GM06990 (cell line): ENCODE measurements around the gene EVI5L.

ENCODE experiments used
- DNase-seq: peaks from one replicate; pipeline ENCODE4 v3.0.0-alpha.2; 2011; ENCODE audit not compliant: insufficient read length; ENCODE audit errors: extremely low read depth
- H3K27me3 ChIP-seq: replicated peaks from 2 replicates; pipeline ENCODE4 v1.6.0; 2011; ENCODE audit warnings: low read length; ENCODE audit not compliant: control insufficient read depth, insufficient read depth
- H3K36me3 ChIP-seq: 2 replicates; pipeline ENCODE4 v1.5.1; 2011; ENCODE audit warnings: low read length; ENCODE audit not compliant: control insufficient read depth, insufficient read depth
- H3K4me3 ChIP-seq: replicated peaks from 2 replicates; pipeline ENCODE4 v1.5.1; 2011; ENCODE audit warnings: low read depth, mild to moderate bottlenecking, control low read depth, low read length
- TF ChIP-seq, protein P1 (sequence below): IDR thresholded peaks from 2 replicates; pipeline ENCODE4 v1.5.1; 2011; ENCODE audit warnings: low read length, control low read depth, mild to moderate bottlenecking, inconsistent platforms; ENCODE audit not compliant: insufficient read depth, poor library complexity, severe bottlenecking

The EVI5L gene

DNA sequence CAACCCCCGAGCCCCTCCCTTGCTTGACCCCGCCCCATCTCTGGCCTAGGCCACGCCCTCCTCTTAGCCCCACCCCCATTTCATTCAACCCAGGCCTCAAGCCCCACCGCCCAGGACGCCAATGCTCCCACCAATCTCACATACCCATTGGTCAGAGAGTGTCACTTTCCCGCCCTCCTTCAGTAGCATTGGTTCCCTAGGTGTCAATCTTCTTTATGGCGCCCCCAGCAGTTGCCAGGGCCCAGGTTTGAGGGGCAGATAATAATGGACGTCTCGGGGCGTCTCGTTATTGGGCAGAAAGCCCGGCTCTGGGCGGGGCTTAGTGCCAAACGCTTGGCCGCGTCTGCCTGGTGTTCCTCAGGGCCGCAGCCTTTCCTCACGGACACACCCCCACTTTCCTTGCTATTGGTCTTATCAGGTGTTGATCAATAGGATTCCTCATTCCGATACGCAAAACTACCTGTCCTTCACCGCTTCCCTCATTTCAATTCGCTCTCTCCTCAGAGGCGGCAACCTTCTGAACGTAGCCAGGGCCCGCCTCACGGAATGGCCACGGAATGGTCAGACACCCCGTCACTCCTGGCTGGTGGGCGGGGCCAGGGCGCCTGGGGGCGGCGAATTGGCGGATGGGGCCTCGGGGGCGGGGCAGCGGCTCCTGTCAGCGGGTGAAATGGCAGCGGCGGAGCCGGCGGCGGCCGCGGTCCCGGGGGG is at the start of gene EVI5L:
Gene EVI5L (plus strand): TSS at position 658 of the 711 bp plus-strand sequence. CDS start 16,325 bp downstream, outside the sequence.
- H3K36me3 ChIP-seq = no peaks in the 10 kb centered on the region

DNA sequence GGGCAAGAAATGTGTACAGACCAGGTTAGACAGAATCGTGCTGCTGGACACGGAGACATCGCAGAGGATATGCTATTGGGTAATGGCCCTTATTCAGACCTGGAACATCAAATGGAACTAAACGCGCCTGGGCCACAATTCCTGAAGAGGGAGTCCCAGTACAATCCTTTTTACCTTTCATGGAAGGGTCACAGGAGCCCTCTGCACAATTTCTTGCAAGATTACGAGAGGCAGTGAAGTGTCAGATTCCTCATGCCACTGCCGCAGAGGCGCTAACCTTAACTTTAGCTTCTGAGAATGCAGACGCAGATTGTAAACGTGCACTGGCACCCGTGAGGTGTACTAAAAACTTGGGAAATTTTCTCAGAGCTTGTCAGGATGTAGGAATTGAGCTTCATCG is 48.9 kb upstream of the EVI5L start:
- TF ChIP-seq, protein P1, sequence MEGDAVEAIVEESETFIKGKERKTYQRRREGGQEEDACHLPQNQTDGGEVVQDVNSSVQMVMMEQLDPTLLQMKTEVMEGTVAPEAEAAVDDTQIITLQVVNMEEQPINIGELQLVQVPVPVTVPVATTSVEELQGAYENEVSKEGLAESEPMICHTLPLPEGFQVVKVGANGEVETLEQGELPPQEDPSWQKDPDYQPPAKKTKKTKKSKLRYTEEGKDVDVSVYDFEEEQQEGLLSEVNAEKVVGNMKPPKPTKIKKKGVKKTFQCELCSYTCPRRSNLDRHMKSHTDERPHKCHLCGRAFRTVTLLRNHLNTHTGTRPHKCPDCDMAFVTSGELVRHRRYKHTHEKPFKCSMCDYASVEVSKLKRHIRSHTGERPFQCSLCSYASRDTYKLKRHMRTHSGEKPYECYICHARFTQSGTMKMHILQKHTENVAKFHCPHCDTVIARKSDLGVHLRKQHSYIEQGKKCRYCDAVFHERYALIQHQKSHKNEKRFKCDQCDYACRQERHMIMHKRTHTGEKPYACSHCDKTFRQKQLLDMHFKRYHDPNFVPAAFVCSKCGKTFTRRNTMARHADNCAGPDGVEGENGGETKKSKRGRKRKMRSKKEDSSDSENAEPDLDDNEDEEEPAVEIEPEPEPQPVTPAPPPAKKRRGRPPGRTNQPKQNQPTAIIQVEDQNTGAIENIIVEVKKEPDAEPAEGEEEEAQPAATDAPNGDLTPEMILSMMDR = no peak
- H3K4me3 ChIP-seq = no peak overlapping the region
- no peaks in the 10 kb centered on the region for H3K27me3 ChIP-seq
- no peaks in the 10 kb centered on the region for H3K36me3 ChIP-seq
- DNase-seq = no peak

More for the DNA sequence above, at the start of gene EVI5L:
- no peaks in the 10 kb centered on the region for H3K27me3 ChIP-seq
- peak within 1 kb of the TSS; percentile 81 for H3K4me3 ChIP-seq
- DNase-seq = peak; percentile 97
- TF ChIP-seq, protein P1 = peak; percentile 4

DNA sequence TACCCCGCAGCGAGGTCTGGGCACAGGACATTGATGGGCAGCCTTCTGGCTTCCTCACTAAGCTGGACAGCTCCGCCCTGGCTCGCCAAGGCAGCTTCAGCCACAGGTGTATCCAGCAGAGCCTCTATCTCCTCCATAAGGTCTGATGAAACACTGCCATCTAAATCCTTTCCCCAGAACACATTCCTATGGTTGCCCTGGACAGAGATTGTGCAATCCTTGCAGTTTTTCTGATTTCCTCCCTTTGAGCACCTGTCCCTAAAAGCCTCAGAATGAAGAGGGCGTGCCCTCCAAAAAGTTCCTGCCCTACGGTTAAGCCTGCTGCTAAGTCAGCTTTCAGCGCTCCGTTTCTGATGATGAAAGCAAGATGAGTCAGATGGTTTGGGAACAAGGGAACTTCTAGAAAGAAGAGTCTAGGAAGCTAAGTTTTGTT is 46.0 kb upstream of the EVI5L start:
- Histone ChIP-seq H3K36me3 (no peaks in the 10 kb centered on the region), H3K27me3 (no peaks in the 10 kb centered on the region; the same call in 1 of the 2 replicates), H3K4me3 (no peak overlapping the region)
- TF ChIP-seq, protein P1 = no peak
- DNase-seq = no peak

DNA sequence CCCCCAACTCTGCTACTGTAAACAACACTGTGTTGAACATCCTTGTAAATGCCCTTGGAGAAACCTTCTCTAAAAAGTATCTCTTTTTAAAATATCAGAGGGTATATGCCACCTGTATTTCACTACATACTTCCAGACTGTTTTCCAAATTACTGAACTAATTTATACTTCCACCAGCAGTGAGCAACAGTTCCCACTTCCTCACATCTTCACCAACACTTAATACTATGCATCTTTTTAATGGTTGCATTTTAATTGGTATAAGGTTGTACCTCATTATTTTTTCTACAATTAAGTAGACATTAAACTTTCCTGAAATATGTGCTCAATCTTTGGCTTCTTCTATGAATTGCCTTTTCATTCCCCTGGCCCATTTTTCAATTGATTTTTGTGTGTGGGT is 45.2 kb upstream of the EVI5L start:
- H3K4me3 ChIP-seq = no peak overlapping the region
- no peak for DNase-seq
- H3K36me3 ChIP-seq = no peaks in the 10 kb centered on the region
- H3K27me3 ChIP-seq = no peaks in the 10 kb centered on the region; the same call in 1 of the 2 replicates
- TF ChIP-seq, protein P1 = no peak

DNA sequence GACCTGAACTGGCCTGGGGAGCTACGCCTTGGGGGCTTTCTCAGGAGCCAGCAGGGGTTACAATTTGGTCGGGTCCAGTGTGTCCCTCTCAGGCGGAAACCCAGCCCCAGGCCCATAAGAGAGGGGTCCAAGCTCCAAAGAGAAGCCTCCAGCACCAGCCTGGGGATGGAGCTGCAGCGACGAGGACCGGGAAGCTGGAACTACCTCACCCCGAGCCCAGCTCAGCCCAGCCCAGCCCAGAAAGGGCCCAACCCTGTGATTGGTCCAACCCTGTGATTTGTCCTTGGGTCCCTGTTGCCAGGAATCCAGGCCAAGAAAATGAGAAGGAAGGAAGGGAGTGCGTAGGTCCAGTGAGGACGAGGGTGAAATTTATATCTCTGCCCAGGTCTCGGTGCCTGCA is 42.9 kb upstream of the EVI5L start:
- TF ChIP-seq, protein P1 = no peak
- no peak for DNase-seq
- Histone ChIP-seq H3K27me3 (no peaks in the 10 kb centered on the region; the same call in 1 of the 2 replicates), H3K36me3 (no peaks in the 10 kb centered on the region), H3K4me3 (no peak overlapping the region)
